NCI-H146 (cell line): ENCODE measurements around the gene PHOX2B.
"Not testable (repeated sequence)": the region's sequence is repeated elsewhere in the genome, so short reads cannot be mapped to it uniquely, and the experiment has no call there.

Experiments used
- DNase-seq: peaks from one replicate; lab custom pipeline; 2025; lab: John Stamatoyannopoulos, UW

The PHOX2B gene

GRCh38 chr4:41711654-41712053 lies 36.9 kb downstream of the PHOX2B start:
- not testable (repeated sequence) for DNase-seq

- DNase-seq: no peak
These were observed 38.6 kb downstream of the PHOX2B start for GRCh38 chr4:41709844-41710481.

GRCh38 chr4:41703785-41704184 lies 44.7 kb downstream of the PHOX2B start:
- DNase-seq: no peak

- no peak for DNase-seq
These were observed 45.8 kb downstream of the PHOX2B start for GRCh38 chr4:41702770-41703169.

GRCh38 chr4:41701983-41702382 lies 46.5 kb downstream of the PHOX2B start:
- no peak for DNase-seq

GRCh38 chr4:41696763-41697162 lies 51.8 kb downstream of the PHOX2B start:
- DNase-seq: no peak

GRCh38 chr4:41696131-41696530 lies 52.4 kb downstream of the PHOX2B start:
- no peak for DNase-seq
